ENCODE results near the gene PRKAR1B. TPM values are rescaled to one million over a fixed set of nuclear protein-coding genes. Genes with fewer than 3 reads are reported as not detected.

Gene PRKAR1B
- total RNA-seq, 1 donor from 2014 or later = 14.0 TPM

DNA sequence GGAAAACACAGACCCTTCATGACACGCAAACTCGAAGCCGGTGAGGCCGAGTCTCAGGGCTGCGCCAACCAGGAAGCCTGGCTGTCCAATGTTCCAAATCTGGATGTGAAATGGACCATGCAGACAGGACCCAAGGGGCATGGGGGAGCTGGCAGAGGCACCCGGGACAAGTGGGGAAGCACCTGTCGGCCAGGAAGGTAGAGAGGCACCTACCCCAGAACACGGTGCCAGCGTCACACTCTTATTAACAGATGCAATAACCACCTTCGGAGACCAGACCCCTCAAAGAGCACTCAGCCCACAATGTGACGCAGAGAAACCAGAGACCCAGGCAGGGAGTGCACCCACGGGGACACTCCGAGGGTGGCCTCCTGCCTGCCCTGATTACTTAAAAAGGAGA is 119.1 kb downstream of the PRKAR1B start:
- FAIRE-seq (no peak), DNase-seq (ENCODE audit: low read depth) (no peak)
- H3K27me3 ChIP-seq (ENCODE audit: control insufficient read depth, insufficient read depth, low read length) = no peaks in the 10 kb centered on the region
- no peak overlapping the region for H3K4me3 ChIP-seq (ENCODE audit: low read depth, low read length)
- TF ChIP-seq, protein P1, sequence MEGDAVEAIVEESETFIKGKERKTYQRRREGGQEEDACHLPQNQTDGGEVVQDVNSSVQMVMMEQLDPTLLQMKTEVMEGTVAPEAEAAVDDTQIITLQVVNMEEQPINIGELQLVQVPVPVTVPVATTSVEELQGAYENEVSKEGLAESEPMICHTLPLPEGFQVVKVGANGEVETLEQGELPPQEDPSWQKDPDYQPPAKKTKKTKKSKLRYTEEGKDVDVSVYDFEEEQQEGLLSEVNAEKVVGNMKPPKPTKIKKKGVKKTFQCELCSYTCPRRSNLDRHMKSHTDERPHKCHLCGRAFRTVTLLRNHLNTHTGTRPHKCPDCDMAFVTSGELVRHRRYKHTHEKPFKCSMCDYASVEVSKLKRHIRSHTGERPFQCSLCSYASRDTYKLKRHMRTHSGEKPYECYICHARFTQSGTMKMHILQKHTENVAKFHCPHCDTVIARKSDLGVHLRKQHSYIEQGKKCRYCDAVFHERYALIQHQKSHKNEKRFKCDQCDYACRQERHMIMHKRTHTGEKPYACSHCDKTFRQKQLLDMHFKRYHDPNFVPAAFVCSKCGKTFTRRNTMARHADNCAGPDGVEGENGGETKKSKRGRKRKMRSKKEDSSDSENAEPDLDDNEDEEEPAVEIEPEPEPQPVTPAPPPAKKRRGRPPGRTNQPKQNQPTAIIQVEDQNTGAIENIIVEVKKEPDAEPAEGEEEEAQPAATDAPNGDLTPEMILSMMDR (IDR thresholded peaks at IDR 0.05; ENCODE audit: insufficient read depth, low read length, severe bottlenecking) = no peak
- H3K36me3 ChIP-seq (ENCODE audit: control insufficient read depth, insufficient read depth, low read length) = no peaks in the 10 kb centered on the region

GRCh38 chr7:605661-606450 is 121.2 kb downstream of the PRKAR1B start:
- TF ChIP-seq, protein P1 (IDR thresholded peaks at IDR 0.05; ENCODE audit: insufficient read depth, low read length, severe bottlenecking) = no peak
- no peak overlapping the region for H3K4me3 ChIP-seq (ENCODE audit: low read depth, low read length)
- no peak for DNase-seq (ENCODE audit: low read depth)
- FAIRE-seq = no peak
- no peaks in the 10 kb centered on the region for H3K36me3 ChIP-seq (ENCODE audit: control insufficient read depth, insufficient read depth, low read length)
- no peaks in the 10 kb centered on the region for H3K27me3 ChIP-seq (ENCODE audit: control insufficient read depth, insufficient read depth, low read length)

DNA sequence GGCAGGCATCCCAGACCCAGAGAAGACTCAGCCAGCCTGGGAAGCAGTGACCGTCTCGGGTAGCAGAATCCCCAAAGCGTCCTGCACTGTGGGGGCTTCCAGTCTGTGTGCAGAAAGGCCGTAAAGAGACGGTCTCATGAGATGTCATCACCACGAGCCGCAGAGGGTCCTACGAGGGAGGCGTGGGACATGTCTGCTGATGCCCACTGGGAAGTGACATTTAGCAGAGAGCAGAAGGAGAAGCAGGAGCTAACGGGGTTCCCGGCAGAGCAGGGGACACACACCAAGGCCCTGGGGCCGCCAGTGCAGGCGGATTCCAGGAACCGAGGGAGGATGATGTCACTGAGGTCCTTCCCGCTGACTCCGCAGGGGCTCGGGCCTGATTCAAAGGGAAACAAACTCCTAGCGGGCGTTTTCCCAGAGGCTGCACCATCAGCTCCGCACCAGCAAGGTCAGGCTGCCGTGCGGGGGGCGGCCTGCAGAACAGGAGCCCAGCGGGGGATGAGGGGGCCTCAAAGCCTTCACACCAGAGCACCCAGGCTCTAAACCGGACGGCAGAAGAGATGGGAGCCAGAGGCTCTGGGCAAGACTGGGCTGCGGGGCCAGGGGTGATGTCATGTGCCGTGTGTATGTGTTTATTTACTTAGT is 122.1 kb downstream of the PRKAR1B start:
- DNase-seq (ENCODE audit: low read depth) = no peak
- Histone ChIP-seq H3K4me3 (ENCODE audit: low read depth, low read length) (no peak overlapping the region), H3K36me3 (ENCODE audit: control insufficient read depth, insufficient read depth, low read length) (no peaks in the 10 kb centered on the region), H3K27me3 (ENCODE audit: control insufficient read depth, insufficient read depth, low read length) (no peaks in the 10 kb centered on the region)
- TF ChIP-seq, protein P1 (IDR thresholded peaks at IDR 0.05; ENCODE audit: insufficient read depth, low read length, severe bottlenecking) = no peak
- FAIRE-seq = no peak

DNA sequence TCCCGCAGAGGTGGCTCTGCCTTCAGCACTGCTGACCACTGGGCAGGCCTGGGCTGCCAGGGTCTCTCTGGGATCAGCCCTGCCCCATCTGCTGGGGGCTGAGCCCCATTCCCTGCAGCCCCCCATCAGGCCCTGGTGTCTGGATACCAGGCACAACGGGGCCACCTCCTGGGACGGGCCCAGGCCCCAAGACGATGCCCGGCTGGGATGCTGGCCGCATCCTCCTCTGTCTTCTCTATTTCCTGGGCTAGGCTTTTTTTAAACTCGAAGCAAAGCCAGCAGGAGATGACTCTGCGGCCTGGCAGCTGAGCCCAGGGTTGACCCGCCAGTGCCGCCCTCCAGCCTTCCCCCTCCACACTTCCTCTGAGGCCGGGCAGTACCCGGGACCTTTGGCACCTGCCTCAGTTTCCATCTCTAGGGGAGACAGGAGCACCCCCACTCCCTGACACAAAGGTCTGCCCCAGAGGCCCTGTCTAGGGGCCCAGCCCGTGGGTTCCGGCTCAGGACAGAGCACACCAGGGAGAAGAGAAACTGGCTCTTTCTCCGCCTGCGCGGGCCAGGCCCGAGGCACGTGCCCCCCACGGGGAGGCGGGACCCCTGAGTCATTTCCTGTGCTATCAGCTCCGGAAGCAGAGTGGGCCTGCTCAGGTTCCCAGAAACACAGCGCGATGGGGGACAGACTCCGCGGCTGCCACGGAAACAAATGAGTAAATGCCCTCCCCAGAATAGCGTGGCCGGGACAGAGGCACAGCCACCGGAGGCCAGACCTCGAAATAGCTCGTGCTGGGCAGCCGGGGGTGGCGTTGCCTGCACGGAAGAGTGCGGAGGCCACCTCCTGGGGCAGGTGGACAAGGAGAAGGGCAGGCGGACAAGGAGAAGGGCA is 122.8 kb downstream of the PRKAR1B start:
- FAIRE-seq = no peak

GRCh38 chr7:603152-603951 is 123.7 kb downstream of the PRKAR1B start:
- TF ChIP-seq, protein P1 (IDR thresholded peaks at IDR 0.05; ENCODE audit: insufficient read depth, low read length, severe bottlenecking) = no peak
- Histone ChIP-seq H3K4me3 (ENCODE audit: low read depth, low read length) (no peak overlapping the region), H3K27me3 (ENCODE audit: control insufficient read depth, insufficient read depth, low read length) (no peaks in the 10 kb centered on the region), H3K36me3 (ENCODE audit: control insufficient read depth, insufficient read depth, low read length) (no peaks in the 10 kb centered on the region)
- DNase-seq (ENCODE audit: low read depth) = no peak
- no peak for FAIRE-seq

More for the DNA sequence above, 122.8 kb downstream of the PRKAR1B start:
- TF ChIP-seq, protein P1 (IDR thresholded peaks at IDR 0.05; ENCODE audit: insufficient read depth, low read length, severe bottlenecking) = no peak
- no peaks in the 10 kb centered on the region for H3K27me3 ChIP-seq (ENCODE audit: control insufficient read depth, insufficient read depth, low read length)
- H3K4me3 ChIP-seq (ENCODE audit: low read depth, low read length) = no peak overlapping the region
- no peak for DNase-seq (ENCODE audit: low read depth)
- no peaks in the 10 kb centered on the region for H3K36me3 ChIP-seq (ENCODE audit: control insufficient read depth, insufficient read depth, low read length)

Measured in bronchial epithelial cell (primary cell).